DMS 273 (cell line): ENCODE measurements around the gene SETMAR.
"Not testable (repeated sequence)": the region's sequence is repeated elsewhere in the genome, so short reads cannot be mapped to it uniquely, and the experiment has no call there.

Experiments used
- DNase-seq: peaks from one replicate; lab custom pipeline; 2025; ENCODE audit not compliant: unreplicated experiment; lab: John Stamatoyannopoulos, UW

SETMAR gene

DNA sequence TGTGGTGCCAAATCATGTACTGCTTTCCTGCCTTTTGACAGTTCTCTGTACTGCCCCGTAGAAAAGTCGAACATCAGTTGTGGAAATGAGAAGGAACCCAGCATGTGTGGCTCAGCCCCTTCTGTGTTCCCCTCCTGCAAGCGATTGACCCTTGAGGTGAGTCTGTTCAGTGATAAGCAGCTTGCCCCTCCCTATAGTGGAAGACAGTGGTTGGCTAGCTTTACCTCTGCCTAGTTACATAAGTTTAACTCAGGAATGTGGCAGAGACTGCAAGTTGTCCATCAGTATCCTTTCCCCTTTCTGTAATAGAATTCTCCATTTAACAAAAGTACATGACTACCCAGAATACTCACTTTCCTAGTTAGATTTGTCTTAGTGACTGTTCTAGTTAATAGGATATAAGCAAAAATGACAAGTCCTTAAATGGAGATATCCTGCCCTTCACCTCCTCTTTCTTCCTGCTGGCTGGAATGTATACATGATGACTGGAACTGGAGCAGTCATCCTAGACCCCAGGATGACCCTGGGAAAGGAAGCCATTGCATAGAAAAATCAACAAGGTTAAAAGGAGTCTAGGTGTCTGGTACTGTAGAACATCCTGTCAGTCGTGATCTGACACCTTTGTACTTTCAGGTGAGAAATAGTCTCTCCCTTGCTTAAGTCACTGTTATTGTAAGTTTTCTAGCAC, 10.6 kb downstream of the SETMAR start:
- DNase-seq, result no peak

DNA sequence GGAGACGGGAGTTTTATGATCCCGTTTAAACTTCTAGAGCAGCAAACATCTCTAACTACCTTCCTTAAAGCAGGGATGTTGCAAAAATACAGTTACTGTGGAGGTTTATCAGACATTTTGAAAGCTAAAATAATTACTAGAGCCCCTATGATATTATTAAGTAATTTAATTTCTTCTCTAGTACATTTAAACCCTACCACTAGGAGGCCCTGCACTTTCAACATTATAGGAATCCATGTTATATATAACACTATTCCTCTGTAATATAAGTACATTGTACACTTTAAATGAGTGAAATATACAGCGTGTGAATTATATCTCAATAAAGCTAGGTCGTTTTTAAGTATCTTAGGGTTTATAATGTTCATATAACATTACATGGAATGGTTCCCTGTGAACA, 11.5 kb downstream of the SETMAR start:
- DNase-seq, result peak; percentile 2

DNA sequence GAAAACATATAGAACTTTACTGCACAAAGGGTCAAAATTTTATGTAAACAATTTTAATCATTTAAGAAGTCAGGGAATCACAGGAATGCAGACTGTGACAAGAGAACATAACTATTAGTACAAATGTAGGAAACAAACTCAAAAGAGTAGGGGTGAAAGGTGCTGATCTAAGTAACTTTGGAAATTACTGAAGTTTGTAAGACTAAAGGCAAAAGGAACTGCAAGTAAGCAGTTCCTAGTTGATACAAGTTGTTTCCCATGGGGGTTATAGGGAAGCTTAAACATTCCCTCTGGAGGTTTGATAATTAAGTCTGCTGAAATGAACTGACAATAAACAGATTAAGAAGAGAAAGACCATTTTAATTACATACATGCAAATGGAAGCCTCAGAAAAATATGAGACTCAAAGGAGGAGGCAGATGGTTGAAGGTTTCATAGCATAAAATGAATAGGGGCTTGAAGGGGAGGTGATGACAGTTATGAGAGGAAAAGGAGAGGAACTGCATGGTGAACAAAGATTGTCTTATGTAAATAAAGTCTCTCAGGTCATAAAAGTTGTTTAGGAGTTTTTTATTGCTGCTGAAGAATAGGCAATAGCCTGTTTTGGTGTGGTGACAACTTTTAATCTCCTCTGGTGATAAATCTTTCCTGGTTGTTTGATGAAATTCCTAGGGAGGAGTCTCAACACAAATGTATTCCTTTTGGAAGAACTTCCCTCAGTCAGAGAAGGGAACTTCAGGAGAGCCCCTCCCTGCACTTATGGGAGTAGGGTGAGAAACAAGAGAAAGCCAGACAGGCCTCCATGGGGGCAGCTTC, 17.1 kb downstream of the SETMAR start:
- peak; percentile 1 for DNase-seq

DNA sequence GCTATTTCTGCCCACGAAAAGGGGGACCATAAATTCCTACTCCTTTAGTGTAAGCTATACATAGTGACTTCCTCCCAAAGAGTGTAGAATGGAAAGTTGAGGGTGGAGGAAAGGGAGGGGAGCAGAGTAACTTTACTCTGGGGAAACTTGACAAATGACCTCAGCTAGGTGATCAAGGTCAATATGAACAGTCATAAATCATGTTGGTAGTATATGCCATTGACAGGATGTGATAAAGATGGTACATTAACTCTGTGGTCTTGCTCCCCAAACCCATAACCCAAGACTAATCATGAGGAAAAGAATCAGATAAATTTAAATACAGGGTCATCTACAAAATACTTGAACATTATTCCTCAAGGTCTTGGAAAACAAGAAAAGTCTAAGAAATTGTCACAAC, 18.6 kb downstream of the SETMAR start:
- DNase-seq, result no peak

DNA sequence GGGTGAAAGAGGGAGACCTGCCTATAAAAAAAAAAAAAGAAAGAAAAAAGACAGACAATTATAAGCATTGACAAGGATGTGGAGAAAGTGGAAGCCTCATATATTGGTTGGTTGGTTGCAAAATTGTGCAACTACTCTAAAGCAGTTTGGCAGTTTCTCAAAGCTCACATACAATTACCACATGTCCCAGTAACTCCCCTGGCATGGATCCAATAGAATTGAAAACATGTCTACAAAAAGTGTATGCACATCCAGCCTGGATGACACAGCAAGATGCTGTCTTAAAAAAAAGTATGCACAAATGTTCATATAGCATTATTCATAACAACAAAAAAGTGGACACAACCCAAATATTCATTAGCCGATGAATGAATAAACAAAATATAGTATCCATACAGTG, 19.5 kb downstream of the SETMAR start:
- DNase-seq, result peak; percentile 78

DNA sequence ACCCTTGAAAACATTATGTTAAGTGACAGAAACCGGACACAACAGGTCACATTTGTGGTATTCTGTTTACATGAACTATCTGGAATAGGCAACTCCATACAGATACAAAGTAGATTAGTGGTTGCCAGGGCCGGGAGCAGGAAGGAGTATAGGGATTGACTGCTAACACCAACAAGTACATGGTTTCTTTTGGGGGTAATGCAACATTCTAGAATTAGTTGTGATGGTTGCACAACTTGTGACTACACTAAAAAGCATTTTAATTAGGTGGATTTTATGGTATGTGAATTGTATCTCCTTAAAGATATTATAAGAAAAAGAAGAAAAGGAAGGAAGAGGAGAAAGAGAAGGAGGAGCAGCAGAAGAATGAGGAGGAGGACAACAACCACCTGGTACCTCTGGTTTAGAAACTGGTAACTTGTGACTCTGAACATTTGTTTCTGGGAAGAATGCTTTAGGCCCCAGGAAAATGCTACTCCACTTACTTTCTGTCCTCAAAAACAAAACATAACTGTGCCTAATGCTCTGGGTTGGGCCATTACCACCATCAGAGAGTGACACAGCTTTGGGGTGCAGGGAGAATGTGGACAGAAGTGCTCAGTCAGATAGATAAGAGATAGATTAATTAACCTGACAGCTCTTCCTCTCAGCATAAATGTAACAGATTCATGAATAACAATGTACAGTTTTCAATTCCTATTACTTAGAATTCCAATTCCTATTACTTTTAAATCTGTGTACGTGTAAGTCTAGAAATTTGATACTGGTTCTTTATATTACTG, 20.3 kb downstream of the SETMAR start:
- DNase-seq, result no peak

DNA sequence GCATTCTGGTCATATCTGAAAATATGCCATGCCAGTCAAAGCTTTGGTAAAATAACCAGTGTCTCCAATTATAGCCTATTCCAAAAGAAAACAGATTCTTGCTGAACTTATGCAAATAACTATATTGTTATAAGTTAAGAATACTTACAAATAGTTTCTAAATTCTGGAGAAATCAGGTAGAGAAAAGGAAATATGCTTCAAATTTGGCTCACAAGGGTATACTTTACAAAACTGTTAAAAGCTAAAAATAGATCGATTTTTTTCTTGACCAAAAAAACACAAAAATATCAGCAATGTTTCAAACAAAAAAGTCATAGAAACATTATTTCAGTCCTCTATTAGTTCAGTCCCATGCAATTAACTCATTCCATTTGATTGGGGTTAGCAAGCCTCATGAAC, 23.7 kb downstream of the SETMAR start:
- no peak for DNase-seq

DNA sequence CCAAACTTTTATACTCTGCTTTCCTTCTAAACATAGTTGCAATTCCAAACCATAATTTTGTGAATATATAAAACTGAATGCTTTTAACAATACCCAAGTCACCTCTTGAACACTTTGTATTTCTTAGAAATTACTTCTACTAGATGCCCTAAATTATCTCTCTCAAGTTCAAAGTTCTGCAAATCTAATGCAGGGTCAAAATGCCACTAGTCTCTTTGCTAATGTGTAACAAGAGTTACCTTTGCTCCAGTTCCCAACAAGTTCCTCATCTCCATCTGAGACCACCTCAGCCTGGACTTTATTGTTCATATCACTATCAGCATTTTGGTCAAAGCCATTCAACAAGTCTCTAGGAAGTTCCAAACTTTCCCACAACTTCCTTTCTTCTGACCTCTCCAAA, 26.6 kb downstream of the SETMAR start:
- DNase-seq, result not testable (repeated sequence)

DNA sequence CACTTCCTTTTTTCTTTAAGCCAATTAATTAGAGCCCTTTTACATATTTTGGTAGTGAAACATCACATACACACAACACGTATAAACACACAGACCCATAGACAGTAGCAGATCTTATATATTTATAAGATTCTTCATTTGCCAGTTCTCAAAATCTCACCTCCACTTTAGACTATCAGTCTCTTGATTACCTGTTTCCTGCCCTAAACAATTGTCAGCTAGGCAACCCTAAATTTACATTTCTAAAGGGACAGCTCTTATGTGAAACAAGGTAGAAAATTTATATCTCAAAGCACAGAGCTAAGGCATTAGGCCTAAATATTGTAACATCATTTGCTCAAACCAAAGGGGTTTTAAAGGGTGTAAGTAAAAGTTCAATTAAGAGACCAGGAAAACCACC, 28.9 kb downstream of the SETMAR start:
- DNase-seq, result no peak

DNA sequence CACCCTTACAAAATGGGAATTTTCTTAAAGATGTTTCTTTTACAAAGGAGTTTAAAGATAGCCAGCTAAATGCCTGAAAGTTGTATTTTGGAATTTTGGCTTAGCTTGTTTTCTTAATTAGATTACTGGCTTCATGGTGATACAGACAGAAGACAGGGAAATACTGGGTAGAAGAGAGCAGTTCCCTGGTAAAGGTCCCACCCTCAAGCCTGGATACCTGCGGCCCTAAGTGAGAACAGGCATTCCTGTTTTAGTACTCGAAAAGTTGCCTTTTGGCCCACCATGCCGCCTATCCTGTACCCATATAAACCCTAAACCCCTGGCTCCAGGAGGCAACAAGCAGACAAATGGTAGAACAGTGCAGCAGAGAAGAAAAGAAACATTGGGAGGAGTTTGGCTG, 29.4 kb downstream of the SETMAR start:
- no peak for DNase-seq

DNA sequence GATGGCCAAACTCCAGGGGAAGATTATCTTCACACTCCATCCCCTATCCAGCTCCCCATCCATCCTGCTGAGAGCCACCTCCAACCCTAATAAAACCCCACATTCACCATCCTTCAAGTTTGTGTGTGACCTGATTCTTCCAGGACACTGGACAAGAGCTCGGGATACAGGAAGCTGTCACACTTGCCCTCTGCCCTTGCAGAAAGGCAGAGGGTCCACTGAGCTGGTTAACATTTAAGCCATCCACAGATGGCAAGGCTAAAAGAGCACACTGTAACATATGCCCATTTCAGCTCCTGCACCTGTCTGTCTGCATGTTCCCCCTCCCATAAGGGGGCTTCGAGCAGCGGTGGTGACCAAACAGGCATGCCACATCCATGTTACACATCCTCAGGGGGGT, 29.8 kb downstream of the SETMAR start:
- no peak for DNase-seq

DNA sequence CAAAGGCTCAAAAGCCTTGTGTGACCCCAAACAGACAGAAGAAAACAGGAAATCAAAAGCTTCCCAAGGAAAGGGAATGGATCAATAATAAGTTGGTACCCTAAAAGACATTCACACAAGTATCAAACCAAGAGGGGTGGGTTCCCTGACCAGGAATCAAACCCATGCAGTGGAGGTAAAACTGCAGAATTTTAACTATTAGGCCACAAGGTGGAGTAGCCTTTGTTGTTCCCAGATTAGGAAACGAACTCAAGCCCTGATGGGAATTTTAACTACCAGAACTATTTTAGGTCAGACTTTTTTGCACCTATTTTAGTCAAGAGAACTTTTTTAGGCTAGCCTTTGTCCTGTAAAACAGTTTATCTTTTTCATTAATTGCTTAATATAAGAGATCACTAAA, 31.4 kb downstream of the SETMAR start:
- peak; percentile 16 for DNase-seq

DNA sequence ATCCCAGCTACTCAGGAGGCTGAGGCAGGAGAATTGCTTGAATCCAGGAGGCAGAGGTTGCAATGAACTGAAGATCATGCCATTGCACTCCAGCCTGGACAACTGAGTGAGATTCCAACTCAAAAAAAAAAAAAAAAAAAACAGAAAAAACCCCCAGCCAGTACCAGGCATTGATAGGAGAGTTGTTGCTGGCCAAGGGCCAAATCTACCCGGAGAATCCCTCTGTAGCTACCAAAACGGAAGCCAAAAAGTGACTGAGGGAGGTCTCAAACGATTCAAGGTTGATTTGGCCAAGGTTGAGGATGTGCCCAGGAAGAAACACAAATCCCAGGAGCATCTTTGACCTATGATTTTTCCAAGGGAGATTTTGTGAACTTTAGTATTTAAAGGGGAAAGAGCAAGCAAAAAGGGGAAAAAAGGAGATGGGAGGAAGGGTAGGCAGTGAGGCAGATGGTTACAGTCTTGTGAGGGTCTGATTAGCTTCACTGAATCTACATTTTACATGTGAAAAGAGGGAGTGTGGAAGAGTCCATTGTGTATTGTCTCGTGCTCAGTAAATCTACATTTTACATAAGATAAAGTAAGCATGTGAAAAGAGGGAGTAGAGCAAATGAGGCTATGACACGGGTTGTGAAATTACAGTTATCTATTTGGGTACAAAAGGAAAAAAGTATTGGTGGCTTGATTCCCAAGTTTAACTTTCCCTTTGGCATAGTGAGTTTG, 32.8 kb downstream of the SETMAR start:
- no peak for DNase-seq

DNA sequence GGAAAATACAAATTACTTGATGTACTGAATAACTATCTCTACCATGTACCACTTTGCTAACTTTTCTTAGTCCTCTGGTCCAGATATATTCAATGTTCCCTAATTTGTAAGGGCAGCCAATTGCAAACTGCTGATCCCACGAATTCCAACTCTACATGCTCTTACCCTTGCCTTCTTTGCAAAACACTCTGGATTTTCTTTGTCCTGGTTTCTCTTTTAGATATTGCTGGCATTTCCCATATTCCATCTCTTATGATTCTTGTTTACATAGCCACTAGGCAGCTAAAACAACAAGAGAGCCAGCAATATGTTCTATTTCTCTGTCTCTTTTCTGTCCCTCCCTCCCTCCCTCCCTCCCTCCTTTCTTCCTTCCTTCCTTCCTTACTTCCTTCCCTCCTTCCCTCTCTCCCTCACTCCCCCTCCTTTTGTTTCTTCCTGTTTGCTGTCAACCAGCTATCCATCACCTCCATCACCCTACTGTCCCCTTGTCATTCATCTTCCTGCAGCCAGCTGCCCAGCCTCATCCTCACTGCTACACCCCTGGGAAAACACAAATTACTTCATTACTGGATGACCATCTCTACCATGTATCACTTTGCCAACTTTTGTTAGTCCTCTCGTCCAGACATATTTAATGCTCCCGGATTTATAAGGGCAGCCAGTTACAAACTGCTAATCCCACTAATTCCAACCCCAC, 33.8 kb downstream of the SETMAR start:
- DNase-seq, result no peak

DNA sequence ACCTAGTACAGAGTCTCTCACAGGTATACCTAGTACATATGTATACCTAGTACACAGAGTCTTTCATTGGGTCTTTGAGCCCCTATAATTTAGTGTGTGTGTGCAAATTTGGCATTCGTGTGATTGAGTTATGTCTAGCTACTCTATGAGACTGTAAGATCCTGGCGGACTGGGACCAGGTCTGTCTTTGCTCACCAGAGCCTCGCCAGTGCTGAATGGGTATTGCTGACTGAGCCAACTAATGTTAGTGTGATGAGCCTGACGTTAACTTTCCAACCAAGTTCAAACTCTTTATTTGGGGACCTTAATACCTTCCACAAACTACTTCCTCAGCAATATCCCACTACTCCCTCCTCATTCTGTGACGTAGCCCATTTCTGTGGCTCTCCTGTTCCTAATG, 35.6 kb downstream of the SETMAR start:
- DNase-seq, result no peak

DNA sequence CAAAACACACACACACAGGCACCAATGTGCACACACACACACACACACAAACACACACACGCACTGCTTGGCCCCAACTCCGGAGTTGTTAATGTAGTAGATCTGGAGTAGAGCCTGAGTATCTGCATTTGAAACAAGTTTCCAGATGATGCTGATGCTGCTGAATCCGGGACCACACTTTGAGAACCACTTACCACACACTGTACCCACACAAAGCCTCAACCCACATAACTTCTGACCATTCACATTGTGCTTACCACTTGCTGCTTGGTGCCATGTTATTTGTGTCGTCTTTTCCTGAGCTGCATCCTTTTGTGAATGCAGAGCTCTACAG, 36.9 kb downstream of the SETMAR start:
- no peak for DNase-seq

DNA sequence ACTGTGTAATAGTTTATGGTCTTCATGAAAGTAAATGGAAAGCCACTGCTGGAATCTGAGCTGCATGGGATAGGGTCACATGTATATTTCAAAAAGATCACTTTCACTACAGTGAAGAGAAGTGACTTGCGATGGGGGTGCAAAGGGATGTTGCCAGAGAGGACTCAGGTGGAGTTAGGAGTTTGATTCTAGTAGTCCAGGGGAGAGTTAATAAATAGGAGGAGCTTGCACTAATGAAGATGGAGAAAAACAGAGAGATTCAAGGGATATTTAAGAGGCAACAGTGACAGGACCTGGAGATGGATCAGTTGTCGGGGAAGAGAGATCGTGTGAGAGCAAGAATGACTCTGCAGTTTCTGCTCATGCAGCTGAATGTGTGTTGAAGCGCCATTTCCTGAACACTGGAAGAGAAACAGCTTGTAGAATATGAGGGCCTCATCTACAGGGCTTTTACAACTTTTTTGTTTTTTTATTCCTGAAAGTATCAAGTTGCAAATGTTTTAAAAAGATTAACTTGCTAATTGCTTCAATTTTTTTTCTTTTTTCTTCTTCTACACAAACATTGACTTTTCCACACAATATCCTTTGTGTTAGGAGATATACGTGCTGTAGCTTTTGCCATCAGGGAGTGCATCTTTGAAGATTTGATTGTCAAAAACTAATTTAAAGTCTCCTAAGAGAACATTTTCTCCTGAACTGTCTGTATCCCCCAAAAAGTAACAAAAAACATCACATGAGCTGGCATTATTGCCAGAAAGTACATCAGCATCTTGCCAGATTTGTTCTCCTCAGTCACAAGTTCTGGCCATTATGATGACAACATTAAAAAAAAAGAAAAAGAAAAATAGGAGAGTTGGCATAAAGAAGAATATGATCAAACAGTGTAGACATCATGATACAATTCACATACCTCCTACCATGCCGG, 37.5 kb downstream of the SETMAR start:
- DNase-seq, result no peak

DNA sequence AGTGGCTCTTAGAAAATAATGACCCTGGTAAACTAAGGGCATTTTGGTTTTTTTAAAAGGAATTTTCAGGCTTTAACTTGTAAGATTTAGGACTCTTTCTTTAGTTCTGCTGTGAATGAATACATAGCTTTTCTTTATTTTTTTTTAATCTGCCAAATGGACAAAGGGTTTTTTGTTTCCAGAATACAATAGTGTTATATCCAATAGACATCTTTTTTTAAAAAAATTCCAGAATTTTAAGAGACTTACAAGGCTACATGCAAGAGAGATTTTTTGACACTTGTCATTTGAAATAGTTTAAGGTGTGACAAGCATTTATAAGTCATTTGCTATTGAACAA, 38.1 kb downstream of the SETMAR start:
- DNase-seq, result no peak

DNA sequence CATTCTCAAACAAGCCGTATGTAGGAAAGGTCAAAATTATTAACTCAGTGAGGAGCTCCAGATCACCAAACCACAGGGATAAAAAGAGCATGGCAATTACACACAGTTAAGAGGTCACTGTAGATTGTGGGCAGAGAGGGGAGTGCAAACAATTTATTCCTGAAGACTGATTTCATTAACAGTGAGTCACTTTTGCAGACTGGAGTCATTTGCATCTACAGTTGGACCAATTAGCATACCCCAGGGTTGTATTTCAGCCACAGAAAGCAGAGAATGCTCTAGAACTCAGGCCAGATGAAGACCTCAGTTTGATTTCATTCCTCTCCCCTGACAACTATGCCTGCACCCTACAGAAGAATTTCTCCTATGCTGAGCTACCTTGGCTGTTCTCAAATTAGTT, 40.1 kb downstream of the SETMAR start:
- DNase-seq, result peak; percentile 18

DNA sequence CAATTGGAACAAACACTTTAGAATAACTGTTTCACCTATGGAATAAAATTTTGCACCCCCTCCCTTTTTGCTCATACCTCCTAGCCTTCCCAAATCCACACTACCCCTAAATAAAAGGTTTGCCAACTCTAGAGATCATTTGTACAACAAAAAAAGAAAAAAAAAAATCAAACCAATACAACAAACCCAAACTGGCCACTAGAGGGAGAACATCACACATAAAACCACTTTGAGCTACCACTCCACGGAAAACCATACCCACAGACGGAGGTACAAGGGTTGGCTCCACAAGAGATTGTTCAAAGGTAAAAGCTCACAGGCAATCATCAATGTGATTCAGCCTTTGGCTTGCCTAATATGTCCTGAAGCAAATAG, 47.6 kb downstream of the SETMAR start:
- DNase-seq, result peak; percentile 67
